ENCODE results near the gene MBD6. TPM values are rescaled to one million over a fixed set of nuclear protein-coding genes. Genes with fewer than 3 reads are reported as not detected.

Gene MBD6
- total and polyA plus RNA-seq, 2 of the 13 experiments (the other 11 are each of a cell fraction or from before 2014, with no cell fraction given), result 4.1 to 5.9 TPM

DNA sequence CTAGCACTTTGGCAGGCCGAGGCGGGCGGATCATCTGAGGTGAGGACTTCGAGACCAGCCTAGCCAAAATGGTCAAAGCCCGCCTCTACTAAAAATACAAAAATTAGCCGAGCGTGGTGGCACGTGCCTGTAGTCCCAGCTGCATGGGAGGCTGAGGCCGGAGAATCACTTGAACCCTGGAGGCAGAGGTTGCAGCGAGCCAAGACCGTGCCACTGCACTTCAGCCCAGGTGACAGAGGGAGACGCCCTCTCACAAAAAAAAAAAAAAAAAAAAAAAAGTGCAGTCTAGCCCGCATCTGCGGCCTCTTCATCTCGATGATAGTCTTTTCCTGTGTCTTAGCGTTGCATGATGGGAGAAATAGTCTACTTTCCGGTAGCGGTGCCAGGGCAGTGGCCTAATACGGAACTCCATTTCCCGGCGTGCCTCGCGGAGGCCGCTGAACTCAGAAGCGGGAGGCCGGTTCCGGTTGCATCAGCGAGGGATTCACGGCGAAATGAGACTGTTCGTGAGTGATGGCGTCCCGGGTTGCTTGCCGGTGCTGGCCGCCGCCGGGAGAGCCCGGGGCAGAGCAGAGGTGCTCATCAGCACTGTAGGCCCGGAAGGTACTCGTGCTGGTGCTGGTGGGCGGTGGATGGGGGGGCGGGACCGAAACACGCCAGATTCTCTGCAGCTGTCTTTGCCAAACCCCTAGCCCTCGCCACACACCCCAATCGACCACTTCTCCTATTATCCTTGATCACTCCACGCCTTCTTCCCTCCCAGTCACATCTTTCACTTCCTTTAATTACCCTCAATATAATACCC lies 34.8 kb upstream of the MBD6 start, which contains the start of gene MARS1 (continued):
- TF ChIP-seq SALL2 (CRISPR knock-in tag; IDR thresholded peaks at IDR 0.05) (no peak; the same call in 1 of the 2 replicates), ETV5 (CRISPR knock-in tag; IDR thresholded peaks at IDR 0.05; ENCODE audit: borderline replicate concordance) (peak; percentile 75), SP5 (CRISPR knock-in tag; IDR thresholded peaks at IDR 0.05; ENCODE audit: borderline replicate concordance, low read depth) (no peak), HIVEP1 (CRISPR knock-in tag; IDR thresholded peaks at IDR 0.05) (peak; percentile 70), ZNF792 (CRISPR knock-in tag; IDR thresholded peaks at IDR 0.05) (0 out of 2 replicates have a peak, but pooled peaks have one; percentile 31), RARA (CRISPR knock-in tag; IDR thresholded peaks at IDR 0.05) (0 out of 2 replicates have a peak, but pooled peaks have one; percentile 19), ZFX (CRISPR knock-in tag; IDR thresholded peaks at IDR 0.05; ENCODE audit: low read depth) (peak; percentile 72), MTA3 (CRISPR knock-in tag; IDR thresholded peaks at IDR 0.05) (no peak), ZNF781 (CRISPR knock-in tag; IDR thresholded peaks at IDR 0.05; ENCODE audit: borderline replicate concordance, not compliant biosample characterization) (peak; percentile 80), ZNF382 (CRISPR knock-in tag; IDR thresholded peaks at IDR 0.05; ENCODE audit: borderline replicate concordance) (no peak), KDM1A (CRISPR knock-in tag; IDR thresholded peaks at IDR 0.05) (0 out of 2 replicates have a peak, but pooled peaks have one; percentile 39), ZFP36L1 (CRISPR knock-in tag; IDR thresholded peaks at IDR 0.05) (no peak), KLF11 (CRISPR knock-in tag; IDR thresholded peaks at IDR 0.05) (no peak), ZNF34 (CRISPR knock-in tag; IDR thresholded peaks at IDR 0.05; ENCODE audit: borderline replicate concordance) (no peak), NFIC (IDR thresholded peaks at IDR 0.05; ENCODE audit: low read length) (no peak), KLF6 (CRISPR knock-in tag; IDR thresholded peaks at IDR 0.05) (0 out of 2 replicates have a peak, but pooled peaks have one; percentile 34), THYN1 (CRISPR knock-in tag; IDR thresholded peaks at IDR 0.05; ENCODE audit: borderline replicate concordance, low read depth) (no peak), NFYC (CRISPR knock-in tag; IDR thresholded peaks at IDR 0.05) (peak; percentile 35; the same call in 1 of the 2 replicates)
- TF ChIP-seq, protein P1, sequence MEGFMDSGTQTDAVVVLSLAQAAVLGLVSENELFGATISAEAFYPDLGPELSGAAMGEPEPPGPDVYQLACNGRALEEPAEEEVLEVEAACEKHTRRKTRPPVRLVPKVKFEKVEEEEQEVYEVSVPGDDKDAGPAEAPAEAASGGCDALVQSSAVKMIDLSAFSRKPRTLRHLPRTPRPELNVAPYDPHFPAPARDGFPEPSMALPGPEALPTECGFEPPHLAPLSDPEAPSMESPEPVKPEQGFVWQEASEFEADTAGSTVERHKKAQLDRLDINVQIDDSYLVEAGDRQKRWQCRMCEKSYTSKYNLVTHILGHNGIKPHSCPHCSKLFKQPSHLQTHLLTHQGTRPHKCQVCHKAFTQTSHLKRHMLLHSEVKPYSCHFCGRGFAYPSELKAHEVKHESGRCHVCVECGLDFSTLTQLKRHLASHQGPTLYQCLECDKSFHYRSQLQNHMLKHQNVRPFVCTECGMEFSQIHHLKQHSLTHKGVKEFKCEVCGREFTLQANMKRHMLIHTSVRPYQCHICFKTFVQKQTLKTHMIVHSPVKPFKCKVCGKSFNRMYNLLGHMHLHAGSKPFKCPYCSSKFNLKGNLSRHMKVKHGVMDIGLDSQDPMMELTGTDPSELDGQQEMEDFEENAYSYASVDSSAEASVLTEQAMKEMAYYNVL (CRISPR knock-in tag; IDR thresholded peaks at IDR 0.05; ENCODE audit: borderline replicate concordance), result 0 out of 2 replicates have a peak, but pooled peaks have one; percentile 7
- TF ChIP-seq, protein P2, sequence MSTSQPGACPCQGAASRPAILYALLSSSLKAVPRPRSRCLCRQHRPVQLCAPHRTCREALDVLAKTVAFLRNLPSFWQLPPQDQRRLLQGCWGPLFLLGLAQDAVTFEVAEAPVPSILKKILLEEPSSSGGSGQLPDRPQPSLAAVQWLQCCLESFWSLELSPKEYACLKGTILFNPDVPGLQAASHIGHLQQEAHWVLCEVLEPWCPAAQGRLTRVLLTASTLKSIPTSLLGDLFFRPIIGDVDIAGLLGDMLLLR (CRISPR knock-in tag; IDR thresholded peaks at IDR 0.05), result no peak; the same call in 1 of the 2 replicates
- TF ChIP-seq, protein P3, sequence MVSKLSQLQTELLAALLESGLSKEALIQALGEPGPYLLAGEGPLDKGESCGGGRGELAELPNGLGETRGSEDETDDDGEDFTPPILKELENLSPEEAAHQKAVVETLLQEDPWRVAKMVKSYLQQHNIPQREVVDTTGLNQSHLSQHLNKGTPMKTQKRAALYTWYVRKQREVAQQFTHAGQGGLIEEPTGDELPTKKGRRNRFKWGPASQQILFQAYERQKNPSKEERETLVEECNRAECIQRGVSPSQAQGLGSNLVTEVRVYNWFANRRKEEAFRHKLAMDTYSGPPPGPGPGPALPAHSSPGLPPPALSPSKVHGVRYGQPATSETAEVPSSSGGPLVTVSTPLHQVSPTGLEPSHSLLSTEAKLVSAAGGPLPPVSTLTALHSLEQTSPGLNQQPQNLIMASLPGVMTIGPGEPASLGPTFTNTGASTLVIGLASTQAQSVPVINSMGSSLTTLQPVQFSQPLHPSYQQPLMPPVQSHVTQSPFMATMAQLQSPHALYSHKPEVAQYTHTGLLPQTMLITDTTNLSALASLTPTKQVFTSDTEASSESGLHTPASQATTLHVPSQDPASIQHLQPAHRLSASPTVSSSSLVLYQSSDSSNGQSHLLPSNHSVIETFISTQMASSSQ (IDR thresholded peaks at IDR 0.05; ENCODE audit: low read depth), result no peak
- TF ChIP-seq, protein P3 (CRISPR knock-in tag; IDR thresholded peaks at IDR 0.05; ENCODE audit: borderline replicate concordance), result no peak
- TF ChIP-seq, protein P4, sequence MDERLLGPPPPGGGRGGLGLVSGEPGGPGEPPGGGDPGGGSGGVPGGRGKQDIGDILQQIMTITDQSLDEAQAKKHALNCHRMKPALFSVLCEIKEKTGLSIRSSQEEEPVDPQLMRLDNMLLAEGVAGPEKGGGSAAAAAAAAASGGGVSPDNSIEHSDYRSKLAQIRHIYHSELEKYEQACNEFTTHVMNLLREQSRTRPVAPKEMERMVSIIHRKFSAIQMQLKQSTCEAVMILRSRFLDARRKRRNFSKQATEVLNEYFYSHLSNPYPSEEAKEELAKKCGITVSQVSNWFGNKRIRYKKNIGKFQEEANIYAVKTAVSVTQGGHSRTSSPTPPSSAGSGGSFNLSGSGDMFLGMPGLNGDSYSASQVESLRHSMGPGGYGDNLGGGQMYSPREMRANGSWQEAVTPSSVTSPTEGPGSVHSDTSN (CRISPR knock-in tag; IDR thresholded peaks at IDR 0.05), result no peak

Data from HepG2 (cell line).